ENCODE results near the gene SELENOP. TPM values are rescaled to one million over a fixed set of nuclear protein-coding genes. Genes with fewer than 3 reads are reported as not detected.

The SELENOP gene
- total and polyA plus RNA-seq, 2 of the 13 experiments (the other 11 are each of a cell fraction or from before 2014, with no cell fraction given), result 1,895 to 2,083 TPM

DNA sequence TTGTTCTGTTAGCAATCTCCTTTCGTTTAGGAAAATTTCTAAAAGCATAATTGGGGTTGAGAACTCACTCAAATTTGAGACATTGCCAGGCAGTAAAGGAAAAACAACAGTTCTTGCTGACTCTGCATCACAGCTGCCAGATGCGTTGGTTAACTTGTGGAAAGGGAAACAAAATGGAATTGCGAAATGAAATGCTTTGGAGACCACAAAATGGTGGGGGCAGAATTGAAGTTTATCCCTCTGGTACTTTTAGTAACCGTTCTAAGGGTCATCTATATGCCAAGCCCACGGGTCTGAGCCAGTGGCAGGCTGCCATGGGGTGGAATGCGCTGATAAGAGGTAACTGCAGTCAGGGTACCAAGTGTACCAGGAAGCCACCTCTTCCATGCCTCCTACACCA, 28.6 kb upstream of the SELENOP start (continued):
- TF ChIP-seq, protein P1, sequence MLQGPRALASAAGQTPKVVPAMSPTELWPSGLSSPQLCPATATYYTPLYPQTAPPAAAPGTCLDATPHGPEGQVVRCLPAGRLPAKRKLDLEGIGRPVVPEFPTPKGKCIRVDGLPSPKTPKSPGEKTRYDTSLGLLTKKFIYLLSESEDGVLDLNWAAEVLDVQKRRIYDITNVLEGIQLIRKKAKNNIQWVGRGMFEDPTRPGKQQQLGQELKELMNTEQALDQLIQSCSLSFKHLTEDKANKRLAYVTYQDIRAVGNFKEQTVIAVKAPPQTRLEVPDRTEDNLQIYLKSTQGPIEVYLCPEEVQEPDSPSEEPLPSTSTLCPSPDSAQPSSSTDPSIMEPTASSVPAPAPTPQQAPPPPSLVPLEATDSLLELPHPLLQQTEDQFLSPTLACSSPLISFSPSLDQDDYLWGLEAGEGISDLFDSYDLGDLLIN (CRISPR knock-in tag; IDR thresholded peaks at IDR 0.05; ENCODE audit: borderline replicate concordance), result no peak
- TF ChIP-seq, protein P2, sequence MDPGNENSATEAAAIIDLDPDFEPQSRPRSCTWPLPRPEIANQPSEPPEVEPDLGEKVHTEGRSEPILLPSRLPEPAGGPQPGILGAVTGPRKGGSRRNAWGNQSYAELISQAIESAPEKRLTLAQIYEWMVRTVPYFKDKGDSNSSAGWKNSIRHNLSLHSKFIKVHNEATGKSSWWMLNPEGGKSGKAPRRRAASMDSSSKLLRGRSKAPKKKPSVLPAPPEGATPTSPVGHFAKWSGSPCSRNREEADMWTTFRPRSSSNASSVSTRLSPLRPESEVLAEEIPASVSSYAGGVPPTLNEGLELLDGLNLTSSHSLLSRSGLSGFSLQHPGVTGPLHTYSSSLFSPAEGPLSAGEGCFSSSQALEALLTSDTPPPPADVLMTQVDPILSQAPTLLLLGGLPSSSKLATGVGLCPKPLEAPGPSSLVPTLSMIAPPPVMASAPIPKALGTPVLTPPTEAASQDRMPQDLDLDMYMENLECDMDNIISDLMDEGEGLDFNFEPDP (CRISPR knock-in tag; conservative IDR thresholded peaks at IDR 0.05), result no peak
- TF ChIP-seq ZNF33A (CRISPR knock-in tag; IDR thresholded peaks at IDR 0.05; ENCODE audit: borderline replicate concordance) (no peak), SKI (IDR thresholded peaks at IDR 0.05; ENCODE audit: partially characterized antibody) (no peak), TCF12 (IDR thresholded peaks at IDR 0.05) (no peak), TCF12 (CRISPR knock-in tag; IDR thresholded peaks at IDR 0.05) (no peak), ZNF75D (CRISPR knock-in tag; IDR thresholded peaks at IDR 0.05; ENCODE audit: borderline replicate concordance) (no peak), HMG20A (CRISPR knock-in tag; IDR thresholded peaks at IDR 0.05; ENCODE audit: borderline replicate concordance) (no peak), ZNF616 (CRISPR knock-in tag; IDR thresholded peaks at IDR 0.05; ENCODE audit: low read depth) (no peak), ZNF614 (CRISPR knock-in tag; IDR thresholded peaks at IDR 0.05; ENCODE audit: borderline replicate concordance) (no peak), ARNT (IDR thresholded peaks at IDR 0.05) (no peak), ZNF749 (CRISPR knock-in tag; IDR thresholded peaks at IDR 0.05; ENCODE audit: borderline replicate concordance) (no peak), KAT8 (CRISPR knock-in tag; IDR thresholded peaks at IDR 0.05) (peak; percentile 56; the same call in 1 of the 2 replicates), CEBPB (IDR thresholded peaks at IDR 0.05; ENCODE audit: borderline replicate concordance, low read depth, low read length) (peak; percentile 89), FOXK2 (IDR thresholded peaks at IDR 0.05) (no peak), MXD4 (CRISPR knock-in tag; IDR thresholded peaks at IDR 0.05) (no peak), YEATS4 (CRISPR knock-in tag; IDR thresholded peaks at IDR 0.05; ENCODE audit: borderline replicate concordance) (no peak), MYC (CRISPR knock-in tag; IDR thresholded peaks at IDR 0.05; ENCODE audit: borderline replicate concordance) (no peak), YEATS2 (CRISPR knock-in tag; IDR thresholded peaks at IDR 0.05; ENCODE audit: borderline replicate concordance) (no peak)
- TF ChIP-seq, protein P3, sequence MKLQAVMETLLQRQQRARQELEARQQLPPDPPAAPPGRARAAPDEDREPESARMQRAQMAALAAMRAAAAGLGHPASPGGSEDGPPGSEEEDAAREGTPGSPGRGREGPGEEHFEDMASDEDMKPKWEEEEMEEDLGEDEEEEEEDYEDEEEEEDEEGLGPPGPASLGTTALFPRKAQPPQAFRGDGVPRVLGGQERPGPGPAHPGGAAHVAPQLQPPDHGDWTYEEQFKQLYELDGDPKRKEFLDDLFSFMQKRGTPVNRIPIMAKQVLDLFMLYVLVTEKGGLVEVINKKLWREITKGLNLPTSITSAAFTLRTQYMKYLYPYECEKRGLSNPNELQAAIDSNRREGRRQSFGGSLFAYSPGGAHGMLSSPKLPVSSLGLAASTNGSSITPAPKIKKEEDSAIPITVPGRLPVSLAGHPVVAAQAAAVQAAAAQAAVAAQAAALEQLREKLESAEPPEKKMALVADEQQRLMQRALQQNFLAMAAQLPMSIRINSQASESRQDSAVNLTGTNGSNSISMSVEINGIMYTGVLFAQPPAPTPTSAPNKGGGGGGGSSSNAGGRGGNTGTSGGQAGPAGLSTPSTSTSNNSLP (IDR thresholded peaks at IDR 0.05; ENCODE audit: low read depth, low read length), result no peak
- TF ChIP-seq, protein P4, sequence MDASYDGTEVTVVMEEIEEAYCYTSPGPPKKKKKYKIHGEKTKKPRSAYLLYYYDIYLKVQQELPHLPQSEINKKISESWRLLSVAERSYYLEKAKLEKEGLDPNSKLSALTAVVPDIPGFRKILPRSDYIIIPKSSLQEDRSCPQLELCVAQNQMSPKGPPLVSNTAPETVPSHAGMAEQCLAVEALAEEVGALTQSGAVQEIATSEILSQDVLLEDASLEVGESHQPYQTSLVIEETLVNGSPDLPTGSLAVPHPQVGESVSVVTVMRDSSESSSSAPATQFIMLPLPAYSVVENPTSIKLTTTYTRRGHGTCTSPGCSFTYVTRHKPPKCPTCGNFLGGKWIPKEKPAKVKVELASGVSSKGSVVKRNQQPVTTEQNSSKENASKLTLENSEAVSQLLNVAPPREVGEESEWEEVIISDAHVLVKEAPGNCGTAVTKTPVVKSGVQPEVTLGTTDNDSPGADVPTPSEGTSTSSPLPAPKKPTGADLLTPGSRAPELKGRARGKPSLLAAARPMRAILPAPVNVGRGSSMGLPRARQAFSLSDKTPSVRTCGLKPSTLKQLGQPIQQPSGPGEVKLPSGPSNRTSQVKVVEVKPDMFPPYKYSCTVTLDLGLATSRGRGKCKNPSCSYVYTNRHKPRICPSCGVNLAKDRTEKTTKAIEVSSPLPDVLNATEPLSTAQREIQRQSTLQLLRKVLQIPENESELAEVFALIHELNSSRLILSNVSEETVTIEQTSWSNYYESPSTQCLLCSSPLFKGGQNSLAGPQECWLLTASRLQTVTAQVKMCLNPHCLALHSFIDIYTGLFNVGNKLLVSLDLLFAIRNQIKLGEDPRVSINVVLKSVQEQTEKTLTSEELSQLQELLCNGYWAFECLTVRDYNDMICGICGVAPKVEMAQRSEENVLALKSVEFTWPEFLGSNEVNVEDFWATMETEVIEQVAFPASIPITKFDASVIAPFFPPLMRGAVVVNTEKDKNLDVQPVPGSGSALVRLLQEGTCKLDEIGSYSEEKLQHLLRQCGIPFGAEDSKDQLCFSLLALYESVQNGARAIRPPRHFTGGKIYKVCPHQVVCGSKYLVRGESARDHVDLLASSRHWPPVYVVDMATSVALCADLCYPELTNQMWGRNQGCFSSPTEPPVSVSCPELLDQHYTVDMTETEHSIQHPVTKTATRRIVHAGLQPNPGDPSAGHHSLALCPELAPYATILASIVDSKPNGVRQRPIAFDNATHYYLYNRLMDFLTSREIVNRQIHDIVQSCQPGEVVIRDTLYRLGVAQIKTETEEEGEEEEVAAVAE (CRISPR knock-in tag; IDR thresholded peaks at IDR 0.05; ENCODE audit: borderline replicate concordance), result no peak
- TF ChIP-seq, protein P5, sequence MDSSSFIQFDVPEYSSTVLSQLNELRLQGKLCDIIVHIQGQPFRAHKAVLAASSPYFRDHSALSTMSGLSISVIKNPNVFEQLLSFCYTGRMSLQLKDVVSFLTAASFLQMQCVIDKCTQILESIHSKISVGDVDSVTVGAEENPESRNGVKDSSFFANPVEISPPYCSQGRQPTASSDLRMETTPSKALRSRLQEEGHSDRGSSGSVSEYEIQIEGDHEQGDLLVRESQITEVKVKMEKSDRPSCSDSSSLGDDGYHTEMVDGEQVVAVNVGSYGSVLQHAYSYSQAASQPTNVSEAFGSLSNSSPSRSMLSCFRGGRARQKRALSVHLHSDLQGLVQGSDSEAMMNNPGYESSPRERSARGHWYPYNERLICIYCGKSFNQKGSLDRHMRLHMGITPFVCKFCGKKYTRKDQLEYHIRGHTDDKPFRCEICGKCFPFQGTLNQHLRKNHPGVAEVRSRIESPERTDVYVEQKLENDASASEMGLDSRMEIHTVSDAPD (CRISPR knock-in tag; IDR thresholded peaks at IDR 0.05), result no peak
